ENCODE data around the gene PAK1IP1.
A peak's percentile ranks its signal among the peaks of the same experiment; 100 is the strongest.
"Not testable (repeated sequence)": the region's sequence is repeated elsewhere in the genome, so short reads cannot be mapped to it uniquely, and the experiment has no call there.

The PAK1IP1 gene

GRCh38 chr6:10749734-10750133 is 55.0 kb downstream of the PAK1IP1 start:
- peaks cover 58% of the 10 kb centered on the region for H3K36me3 ChIP-seq (ENCODE audit: control insufficient read depth, low read length)
- H3F3A ChIP-seq (ENCODE audit: control insufficient read depth, insufficient read depth) = no peaks in the 10 kb centered on the region
- TF ChIP-seq EZH2phosphoT487 (IDR thresholded peaks at IDR 0.05; ENCODE audit: borderline replicate concordance, low read length) = no peak
- TF ChIP-seq, protein P1, sequence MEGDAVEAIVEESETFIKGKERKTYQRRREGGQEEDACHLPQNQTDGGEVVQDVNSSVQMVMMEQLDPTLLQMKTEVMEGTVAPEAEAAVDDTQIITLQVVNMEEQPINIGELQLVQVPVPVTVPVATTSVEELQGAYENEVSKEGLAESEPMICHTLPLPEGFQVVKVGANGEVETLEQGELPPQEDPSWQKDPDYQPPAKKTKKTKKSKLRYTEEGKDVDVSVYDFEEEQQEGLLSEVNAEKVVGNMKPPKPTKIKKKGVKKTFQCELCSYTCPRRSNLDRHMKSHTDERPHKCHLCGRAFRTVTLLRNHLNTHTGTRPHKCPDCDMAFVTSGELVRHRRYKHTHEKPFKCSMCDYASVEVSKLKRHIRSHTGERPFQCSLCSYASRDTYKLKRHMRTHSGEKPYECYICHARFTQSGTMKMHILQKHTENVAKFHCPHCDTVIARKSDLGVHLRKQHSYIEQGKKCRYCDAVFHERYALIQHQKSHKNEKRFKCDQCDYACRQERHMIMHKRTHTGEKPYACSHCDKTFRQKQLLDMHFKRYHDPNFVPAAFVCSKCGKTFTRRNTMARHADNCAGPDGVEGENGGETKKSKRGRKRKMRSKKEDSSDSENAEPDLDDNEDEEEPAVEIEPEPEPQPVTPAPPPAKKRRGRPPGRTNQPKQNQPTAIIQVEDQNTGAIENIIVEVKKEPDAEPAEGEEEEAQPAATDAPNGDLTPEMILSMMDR (IDR thresholded peaks at IDR 0.05; ENCODE audit: low read depth, low read length, poor library complexity, severe bottlenecking) = no peak
- no peaks in the 10 kb centered on the region for H3K9me3 ChIP-seq (ENCODE audit: control insufficient read depth, insufficient read depth, low read length)
- H3K4me3 ChIP-seq (ENCODE audit: low read length) = peak overlapping the region; percentile 84
- peaks cover 75% of the 10 kb centered on the region for H3K79me2 ChIP-seq (ENCODE audit: control insufficient read depth, low read length)
- peak overlapping the region; percentile 90 for H3K4me2 ChIP-seq (ENCODE audit: low read length)
- no peaks in the 10 kb centered on the region for H4K20me1 ChIP-seq (ENCODE audit: control insufficient read depth, insufficient read depth, low read depth, low read length)
- H3K27me3 ChIP-seq (ENCODE audit: control insufficient read depth, low read length) = no peaks in the 10 kb centered on the region
- no peaks in the 10 kb centered on the region for H3K9me2 ChIP-seq (replicated peaks; ENCODE audit: control insufficient read depth, low read length)
- H3K4me1 ChIP-seq (ENCODE audit: control insufficient read depth, low read length) = peaks cover 25% of the 10 kb centered on the region
- no peak overlapping the region for H3K27ac ChIP-seq (ENCODE audit: low read depth, low read length)

- H3K79me2 ChIP-seq (ENCODE audit: control insufficient read depth, low read length) = peaks cover 80% of the 10 kb centered on the region
- not testable (repeated sequence) for H3K27me3 ChIP-seq (ENCODE audit: control insufficient read depth, low read length); H3K27ac ChIP-seq (ENCODE audit: low read depth, low read length); H3K9me2 ChIP-seq (replicated peaks; ENCODE audit: control insufficient read depth, low read length); H4K20me1 ChIP-seq (ENCODE audit: control insufficient read depth, insufficient read depth, low read depth, low read length); H3F3A ChIP-seq (ENCODE audit: control insufficient read depth, insufficient read depth); H3K4me3 ChIP-seq (ENCODE audit: low read length); H3K9me3 ChIP-seq (ENCODE audit: control insufficient read depth, insufficient read depth, low read length); H3K4me2 ChIP-seq (ENCODE audit: low read length)
- peaks cover 67% of the 10 kb centered on the region for H3K36me3 ChIP-seq (ENCODE audit: control insufficient read depth, low read length)
- H3K4me1 ChIP-seq (ENCODE audit: control insufficient read depth, low read length) = peaks cover 25% of the 10 kb centered on the region
Measured at GRCh38 chr6:10750568-10750967, 55.8 kb downstream of the PAK1IP1 start.

GRCh38 chr6:10751757-10752156 is 57.0 kb downstream of the PAK1IP1 start:
- peaks cover 76% of the 10 kb centered on the region for H3K36me3 ChIP-seq (ENCODE audit: control insufficient read depth, low read length)
- not testable (repeated sequence) for H3K27ac ChIP-seq (ENCODE audit: low read depth, low read length); H3F3A ChIP-seq (ENCODE audit: control insufficient read depth, insufficient read depth); H3K27me3 ChIP-seq (ENCODE audit: control insufficient read depth, low read length); H4K20me1 ChIP-seq (ENCODE audit: control insufficient read depth, insufficient read depth, low read depth, low read length); H3K9me2 ChIP-seq (replicated peaks; ENCODE audit: control insufficient read depth, low read length); H3K4me3 ChIP-seq (ENCODE audit: low read length); H3K4me2 ChIP-seq (ENCODE audit: low read length); H3K9me3 ChIP-seq (ENCODE audit: control insufficient read depth, insufficient read depth, low read length)
- H3K4me1 ChIP-seq (ENCODE audit: control insufficient read depth, low read length) = peaks cover 18% of the 10 kb centered on the region
- peaks cover 82% of the 10 kb centered on the region for H3K79me2 ChIP-seq (ENCODE audit: control insufficient read depth, low read length)

DNA sequence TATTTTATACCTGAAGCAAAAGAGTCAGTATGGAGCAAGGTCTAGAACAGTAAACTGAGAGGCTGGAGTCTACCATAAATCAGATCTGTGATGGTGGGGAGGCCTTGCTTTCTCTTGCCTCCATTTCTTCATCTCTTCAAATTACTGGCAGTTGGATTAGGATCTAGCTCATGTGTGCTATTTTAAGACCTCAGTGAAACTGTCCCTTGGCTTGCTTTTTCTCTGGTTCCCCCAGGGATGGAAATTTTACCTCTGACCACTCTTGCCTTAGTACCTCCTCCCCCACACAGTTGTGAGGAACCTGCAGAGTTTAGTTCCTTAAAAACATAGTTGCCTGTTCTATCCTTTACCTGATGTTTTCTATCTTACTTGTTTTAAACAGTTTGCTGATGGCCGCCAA is 61.3 kb downstream of the PAK1IP1 start:
- TF ChIP-seq, protein P1 (IDR thresholded peaks at IDR 0.05; ENCODE audit: low read depth, low read length, poor library complexity, severe bottlenecking) = no peak
- no peak for TF ChIP-seq EZH2phosphoT487 (IDR thresholded peaks at IDR 0.05; ENCODE audit: borderline replicate concordance, low read length)
- peaks cover 75% of the 10 kb centered on the region for H3K36me3 ChIP-seq (ENCODE audit: control insufficient read depth, low read length)
- H3K27ac ChIP-seq (ENCODE audit: low read depth, low read length) = no peak overlapping the region

More for the DNA sequence above, 61.3 kb downstream of the PAK1IP1 start:
- no peak overlapping the region for H3K4me3 ChIP-seq (ENCODE audit: low read length)
- no peaks in the 10 kb centered on the region for H3K4me1 ChIP-seq (ENCODE audit: control insufficient read depth, low read length)
- H3K79me2 ChIP-seq (ENCODE audit: control insufficient read depth, low read length) = peaks cover 41% of the 10 kb centered on the region
- no peaks in the 10 kb centered on the region for H4K20me1 ChIP-seq (ENCODE audit: control insufficient read depth, insufficient read depth, low read depth, low read length)
- no peak overlapping the region for H3K4me2 ChIP-seq (ENCODE audit: low read length)
- H3K27me3 ChIP-seq (ENCODE audit: control insufficient read depth, low read length) = no peaks in the 10 kb centered on the region
- H3F3A ChIP-seq (ENCODE audit: control insufficient read depth, insufficient read depth) = no peaks in the 10 kb centered on the region
- H3K9me2 ChIP-seq (replicated peaks; ENCODE audit: control insufficient read depth, low read length) = no peaks in the 10 kb centered on the region
- H3K9me3 ChIP-seq (ENCODE audit: control insufficient read depth, insufficient read depth, low read length) = no peaks in the 10 kb centered on the region
